GM13977 (cell line): ENCODE results near the gene CIPC.

Experiments
- DNase-seq: peaks from one replicate; pipeline ENCODE4 v3.0.0; 2012; ENCODE audit warnings: low spot score
- in situ Hi-C: fragments of 300-500 bp; cut with MboI; formaldehyde crosslinking; loops from one replicate; pipeline ENCODE4 v1.12.0; 2022; ENCODE audit warnings: low sequenced_read_pairs, low pct_unique_long_range_greater_than_20kb, mixed read lengths, inconsistent platforms; ENCODE audit not compliant: unreplicated experiment
- TF ChIP-seq, protein P1 (sequence below): IDR thresholded peaks from 2 replicates; pipeline ENCODE4 v1.5.1; 2012; ENCODE audit warnings: mild to moderate bottlenecking, control low read depth; ENCODE audit not compliant: insufficient read depth; ENCODE audit errors: extremely low read depth, missing control alignments

Gene CIPC

DNA sequence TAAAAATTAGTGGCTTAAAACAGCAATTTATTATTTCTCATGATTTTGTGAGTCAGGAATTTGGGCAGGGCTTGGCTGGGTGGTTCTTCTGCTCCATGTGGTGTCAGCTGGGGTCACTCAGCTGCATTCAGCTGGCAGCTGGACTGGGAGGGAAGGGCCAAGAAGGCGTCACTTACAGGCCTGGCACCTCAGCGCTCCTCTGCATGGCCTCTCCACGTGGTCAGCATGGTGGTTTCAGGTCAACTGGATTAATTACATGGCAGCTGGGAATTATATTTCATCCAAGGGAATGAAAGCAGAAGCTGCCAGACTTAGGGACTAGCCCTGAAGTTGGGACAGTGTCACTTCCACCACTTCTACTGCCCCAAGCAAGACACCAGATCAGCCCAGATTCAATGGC is 42.1 kb upstream of the CIPC start:
- in situ Hi-C loops: loop anchor here (10.0 to 25.0 kb wide), 2 partner anchors 141 to 344 kb away; no protein-coding TSS in a partner anchor
- TF ChIP-seq, protein P1, sequence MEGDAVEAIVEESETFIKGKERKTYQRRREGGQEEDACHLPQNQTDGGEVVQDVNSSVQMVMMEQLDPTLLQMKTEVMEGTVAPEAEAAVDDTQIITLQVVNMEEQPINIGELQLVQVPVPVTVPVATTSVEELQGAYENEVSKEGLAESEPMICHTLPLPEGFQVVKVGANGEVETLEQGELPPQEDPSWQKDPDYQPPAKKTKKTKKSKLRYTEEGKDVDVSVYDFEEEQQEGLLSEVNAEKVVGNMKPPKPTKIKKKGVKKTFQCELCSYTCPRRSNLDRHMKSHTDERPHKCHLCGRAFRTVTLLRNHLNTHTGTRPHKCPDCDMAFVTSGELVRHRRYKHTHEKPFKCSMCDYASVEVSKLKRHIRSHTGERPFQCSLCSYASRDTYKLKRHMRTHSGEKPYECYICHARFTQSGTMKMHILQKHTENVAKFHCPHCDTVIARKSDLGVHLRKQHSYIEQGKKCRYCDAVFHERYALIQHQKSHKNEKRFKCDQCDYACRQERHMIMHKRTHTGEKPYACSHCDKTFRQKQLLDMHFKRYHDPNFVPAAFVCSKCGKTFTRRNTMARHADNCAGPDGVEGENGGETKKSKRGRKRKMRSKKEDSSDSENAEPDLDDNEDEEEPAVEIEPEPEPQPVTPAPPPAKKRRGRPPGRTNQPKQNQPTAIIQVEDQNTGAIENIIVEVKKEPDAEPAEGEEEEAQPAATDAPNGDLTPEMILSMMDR: no peak
- no peak for DNase-seq

DNA sequence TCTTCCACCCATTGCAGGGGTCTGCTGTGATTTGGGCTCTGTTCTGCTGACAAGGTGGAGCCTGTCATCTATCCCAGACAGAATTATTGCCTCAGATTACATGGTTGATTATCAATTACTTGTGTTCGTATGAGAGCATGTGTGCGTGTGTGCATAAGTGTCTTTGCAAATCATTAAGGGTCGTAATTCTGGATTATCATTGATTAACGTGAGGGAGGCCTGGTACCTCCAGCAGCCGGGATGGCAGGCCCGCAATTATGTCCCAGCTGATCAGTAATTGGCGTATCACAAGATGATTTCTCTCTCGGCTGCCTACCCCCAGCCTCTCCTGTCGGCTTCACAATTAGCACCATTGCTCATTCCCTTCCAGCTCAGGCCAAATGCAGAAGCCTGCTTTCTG is 39.9 kb upstream of the CIPC start:
- no peak for DNase-seq
- in situ Hi-C loops: loop anchor here (10.0 to 25.0 kb wide), 2 partner anchors 143 to 346 kb away; no protein-coding TSS in a partner anchor
- TF ChIP-seq, protein P1: no peak

DNA sequence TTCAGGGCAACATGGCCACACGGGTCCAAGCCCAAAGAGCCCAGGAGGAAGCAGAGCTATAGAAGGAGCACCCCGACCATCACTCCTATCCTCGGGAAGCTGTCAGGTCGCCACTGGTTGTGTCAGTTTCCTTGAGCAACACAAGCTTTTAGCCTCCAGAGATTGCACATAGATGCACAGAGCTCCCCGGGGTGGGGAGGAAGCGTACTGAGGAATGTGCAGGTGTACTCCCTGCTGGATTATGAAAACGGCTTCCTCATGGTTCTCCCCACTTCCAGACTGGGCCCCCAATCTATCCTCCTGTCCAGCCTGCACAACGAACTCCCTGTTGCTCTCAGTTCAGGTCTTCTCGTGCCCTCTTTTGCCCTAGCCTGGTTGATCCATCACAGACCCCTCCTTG is 39.3 kb upstream of the CIPC start:
- TF ChIP-seq, protein P1: no peak
- no peak for DNase-seq
- in situ Hi-C loops: loop anchor here (10.0 to 25.0 kb wide), 2 partner anchors 144 to 346 kb away; no protein-coding TSS in a partner anchor

DNA sequence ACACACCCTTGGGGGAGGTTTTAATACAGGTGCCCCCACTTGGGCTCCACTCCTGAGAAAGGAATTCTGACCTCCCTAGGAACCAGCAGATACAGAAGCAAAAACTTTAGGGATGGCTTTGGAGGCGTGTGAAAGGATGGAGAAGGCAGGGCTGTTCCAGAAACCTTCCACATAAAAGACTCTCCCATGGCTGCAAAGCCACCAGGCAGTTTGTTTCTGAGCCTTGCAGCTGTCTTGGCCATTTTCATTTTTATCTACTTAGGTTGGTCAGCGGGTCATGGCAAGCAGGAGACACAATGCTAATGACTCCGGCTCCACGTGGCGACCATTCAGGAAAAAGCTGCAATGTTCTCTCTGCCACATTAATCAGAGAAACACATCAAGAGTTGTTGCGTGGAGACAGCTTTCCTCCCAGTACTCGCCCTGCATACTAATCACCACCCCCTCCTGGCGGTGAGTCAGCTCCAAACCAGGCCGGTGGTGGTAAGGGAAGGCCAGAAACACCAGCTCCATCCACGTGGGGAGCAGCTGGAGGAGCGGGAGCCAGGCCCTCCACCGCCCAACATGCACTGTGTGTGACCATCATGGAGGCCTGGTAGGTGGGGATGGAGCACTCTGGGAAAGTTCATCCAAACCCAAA is 38.7 kb upstream of the CIPC start:
- no peak for DNase-seq
- TF ChIP-seq, protein P1: peak; percentile 25
- in situ Hi-C loops: loop anchor here (10.0 to 25.0 kb wide), 2 partner anchors 145 to 347 kb away; no protein-coding TSS in a partner anchor

DNA sequence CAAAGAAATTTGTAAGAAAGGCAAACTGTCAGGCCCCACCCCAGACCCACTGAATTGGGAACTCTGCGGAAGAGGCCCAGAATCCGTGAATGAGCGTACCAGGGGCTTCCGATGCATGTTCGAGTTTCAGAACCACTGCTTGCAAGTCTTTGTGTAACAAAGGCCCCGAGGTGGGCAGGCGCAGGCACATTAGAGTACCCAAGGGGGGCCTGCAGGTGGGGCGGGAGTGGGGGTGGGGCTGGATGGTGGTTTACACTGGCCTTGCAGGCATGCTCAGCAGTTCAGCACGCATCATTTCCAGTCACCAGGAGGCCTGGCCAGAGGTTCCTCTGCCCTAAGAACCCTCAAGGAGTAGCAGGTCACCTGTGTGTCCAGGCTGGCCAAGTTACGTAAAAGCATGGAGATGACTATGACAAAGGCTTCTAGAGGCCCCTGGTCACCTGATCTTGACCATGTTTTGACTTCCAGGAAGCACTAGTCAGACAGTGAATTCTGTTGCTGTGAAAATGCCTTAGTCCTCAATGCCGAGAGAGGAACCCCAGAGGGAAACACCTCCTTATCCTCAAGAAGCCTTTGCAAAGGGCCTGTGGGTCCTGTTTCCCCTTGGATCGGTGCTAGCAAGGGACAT is 36.3 kb upstream of the CIPC start:
- in situ Hi-C loops: loop anchor here (10.0 to 25.0 kb wide), 2 partner anchors 177 to 349 kb away; no protein-coding TSS in a partner anchor
- TF ChIP-seq, protein P1: no peak
- no peak for DNase-seq

DNA sequence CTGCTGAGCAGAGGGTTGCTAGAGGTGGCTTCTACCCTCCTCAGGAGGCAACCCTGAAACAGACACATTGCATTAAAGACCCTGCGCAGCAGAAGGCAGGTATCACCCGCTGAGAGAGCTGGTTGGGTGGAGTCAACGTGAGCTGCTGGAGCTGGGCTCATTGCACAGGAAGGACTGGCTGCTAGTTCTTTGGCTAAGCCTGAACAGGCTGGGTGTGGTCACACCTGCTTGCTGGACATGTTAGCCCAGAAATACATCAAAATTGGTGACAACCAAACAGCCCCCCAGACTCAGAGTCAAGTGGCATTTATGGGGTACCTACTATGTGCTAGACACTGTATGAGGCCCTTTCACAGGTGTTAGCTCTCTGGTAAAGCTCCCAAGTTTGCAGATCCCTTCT is 35.8 kb upstream of the CIPC start:
- no peak for DNase-seq
- in situ Hi-C loops: loop anchor here (10.0 to 25.0 kb wide), 2 partner anchors 177 to 350 kb away; no protein-coding TSS in a partner anchor
- TF ChIP-seq, protein P1: no peak
